ENCODE data around the gene DLX5.

Gene DLX5

GRCh38 chr7:96991546-96992191, 33.0 kb downstream of the DLX5 start:
- DNase-seq (ENCODE audit: low read depth): no peak

DNA sequence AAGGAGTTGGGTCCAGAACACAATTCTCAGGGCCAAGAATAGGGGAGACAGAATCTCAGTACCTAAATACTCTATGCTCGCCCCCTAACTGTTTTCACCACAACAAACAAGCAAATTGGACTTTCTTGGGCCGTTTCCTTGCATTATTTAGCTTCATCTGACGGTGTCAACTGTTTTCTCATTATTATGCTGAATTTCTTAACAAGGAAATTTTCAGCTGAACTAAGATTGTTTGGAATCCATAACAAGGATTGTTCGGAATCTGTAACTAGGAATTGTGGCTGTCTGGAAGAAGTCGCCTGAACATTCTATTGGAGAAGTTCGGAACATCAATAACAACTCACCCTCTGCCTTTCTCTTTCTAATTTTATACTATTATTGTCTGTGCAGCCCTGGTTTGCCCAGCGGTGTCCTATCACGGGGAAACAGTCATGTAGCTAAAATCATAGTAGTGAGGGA, 34.7 kb downstream of the DLX5 start:
- DNase-seq (ENCODE audit: low read depth): no peak

- no peak for DNase-seq (ENCODE audit: low read depth)
These were observed 35.3 kb downstream of the DLX5 start for GRCh38 chr7:96989241-96989858.

- DNase-seq (ENCODE audit: low read depth): no peak
These were observed 36.9 kb downstream of the DLX5 start for GRCh38 chr7:96987719-96988118.

GRCh38 chr7:96986901-96987300, 37.7 kb downstream of the DLX5 start:
- DNase-seq (ENCODE audit: low read depth): no peak

- no peak for DNase-seq (ENCODE audit: low read depth)
These were observed 38.6 kb downstream of the DLX5 start for GRCh38 chr7:96985992-96986391.

- no peak for DNase-seq (ENCODE audit: low read depth)
These were observed 42.0 kb downstream of the DLX5 start for GRCh38 chr7:96982586-96982985.

GRCh38 chr7:96979551-96980276, 44.9 kb downstream of the DLX5 start:
- no peak for DNase-seq (ENCODE audit: low read depth)

DNA sequence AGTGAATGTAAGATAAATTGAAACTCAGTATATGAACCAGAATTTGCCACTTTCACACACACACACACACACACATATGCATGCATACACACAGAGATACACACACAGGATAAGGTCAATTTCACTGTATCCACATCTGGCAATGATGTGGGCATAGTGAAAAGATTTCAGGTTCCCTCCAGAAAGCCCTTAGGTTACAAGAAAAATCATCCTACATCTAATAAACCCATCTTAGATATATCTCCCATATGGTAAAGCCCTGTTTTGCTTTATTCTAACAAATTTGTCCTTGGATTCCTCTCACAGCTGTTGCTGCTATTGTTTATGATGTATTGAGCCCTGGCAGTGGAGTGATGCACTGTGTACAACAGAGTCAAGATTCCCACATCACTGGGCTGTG, 47.2 kb downstream of the DLX5 start:
- no peak for DNase-seq (ENCODE audit: low read depth)

DNA sequence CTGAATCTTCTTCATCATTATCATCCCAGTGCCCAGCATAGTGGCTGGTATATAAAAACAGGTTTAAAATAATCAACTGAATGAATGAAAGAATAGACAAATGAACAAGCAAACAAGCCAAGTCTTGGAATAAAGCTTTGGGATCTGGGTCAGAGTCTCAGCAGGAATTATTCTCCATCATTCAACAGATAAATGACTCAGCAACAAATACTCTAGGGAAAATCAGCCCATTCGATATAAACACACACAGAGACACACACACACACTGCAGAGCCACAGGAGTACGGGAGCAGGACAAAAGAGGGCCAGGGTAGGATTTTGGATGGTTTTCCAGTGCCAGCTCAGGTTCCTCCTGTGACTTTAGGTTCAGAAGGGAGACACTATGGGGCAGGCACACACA, 48.5 kb downstream of the DLX5 start:
- DNase-seq (ENCODE audit: low read depth): no peak

DNA sequence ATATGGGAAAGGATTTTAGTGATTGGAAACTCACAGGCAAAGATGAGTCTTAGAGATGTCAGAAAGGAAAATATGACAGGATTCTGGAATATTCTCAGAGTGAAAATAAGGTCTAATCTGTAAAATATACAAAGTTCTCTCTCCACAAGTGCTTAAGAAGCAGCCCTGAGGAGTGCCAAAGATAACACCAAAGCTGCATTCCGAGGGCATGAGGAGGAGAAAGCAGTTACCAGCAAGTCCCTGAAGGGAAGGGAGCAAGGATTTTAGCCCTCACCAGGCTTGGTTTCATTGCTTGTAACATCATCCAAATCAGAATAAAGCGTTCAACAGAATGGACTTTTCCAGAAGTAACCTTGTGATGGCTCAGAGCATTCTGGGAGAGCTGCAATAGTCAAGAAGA, 50.6 kb downstream of the DLX5 start:
- DNase-seq (ENCODE audit: low read depth): no peak

GRCh38 chr7:96970739-96971138, 53.9 kb downstream of the DLX5 start:
- DNase-seq (ENCODE audit: low read depth): no peak
